ENCODE results near the gene RCC1.
"Not testable (repeated sequence)": the region's sequence is repeated elsewhere in the genome, so short reads cannot be mapped to it uniquely, and the experiment has no call there.

RCC1 gene

DNA sequence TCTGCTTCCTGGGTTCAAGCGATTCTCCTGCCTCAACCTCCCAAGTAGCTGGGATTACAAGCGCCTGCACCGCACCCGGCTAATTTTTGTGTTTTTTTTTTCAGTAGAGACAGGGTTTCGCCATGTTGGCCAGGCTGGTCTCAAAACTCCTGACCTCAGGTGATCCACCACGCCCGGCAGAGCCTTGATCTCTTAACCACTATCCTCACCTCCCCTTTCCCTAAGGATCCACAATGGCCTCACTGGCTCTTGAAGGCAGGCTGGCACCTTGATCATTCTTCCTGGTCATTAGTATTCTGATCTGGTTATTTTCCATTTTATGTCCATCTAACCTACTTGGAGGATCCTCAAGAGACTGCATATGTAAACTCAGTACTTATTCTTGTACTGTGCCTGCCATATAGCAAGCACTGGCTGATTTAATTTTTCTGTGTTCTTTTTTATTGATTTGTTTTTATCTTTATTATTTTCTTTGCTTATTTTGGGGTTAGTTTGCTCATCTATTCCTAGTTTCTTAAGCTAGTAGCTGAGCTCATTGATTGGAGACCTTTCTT is 6.3 kb downstream of the RCC1 start:
- DNase-seq (ENCODE audit: low read depth), result no peak

DNA sequence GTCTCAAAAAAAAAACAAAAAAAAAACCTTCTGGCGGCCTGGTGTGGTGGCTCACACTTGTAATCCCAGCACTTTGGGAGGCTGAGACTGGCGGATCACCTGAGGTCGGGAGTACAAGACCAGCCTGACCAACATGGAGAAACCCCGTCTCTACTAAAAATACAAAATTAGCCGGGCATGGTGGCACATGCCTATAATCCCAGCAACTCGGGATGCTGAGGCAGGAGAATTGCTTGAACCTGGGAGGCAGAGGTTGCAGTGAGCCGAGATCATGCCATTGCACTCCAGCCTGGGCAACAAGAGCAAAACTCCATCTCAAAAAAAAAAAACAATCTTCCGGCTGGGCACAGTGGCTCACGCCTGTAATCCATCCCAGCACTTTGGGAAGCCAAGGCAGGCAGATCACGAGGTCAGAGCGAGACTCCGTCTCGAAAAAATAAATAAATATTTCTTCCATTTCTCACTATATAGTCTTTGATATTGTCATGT is 8.6 kb downstream of the RCC1 start:
- DNase-seq (ENCODE audit: low read depth), result not testable (repeated sequence)

DNA sequence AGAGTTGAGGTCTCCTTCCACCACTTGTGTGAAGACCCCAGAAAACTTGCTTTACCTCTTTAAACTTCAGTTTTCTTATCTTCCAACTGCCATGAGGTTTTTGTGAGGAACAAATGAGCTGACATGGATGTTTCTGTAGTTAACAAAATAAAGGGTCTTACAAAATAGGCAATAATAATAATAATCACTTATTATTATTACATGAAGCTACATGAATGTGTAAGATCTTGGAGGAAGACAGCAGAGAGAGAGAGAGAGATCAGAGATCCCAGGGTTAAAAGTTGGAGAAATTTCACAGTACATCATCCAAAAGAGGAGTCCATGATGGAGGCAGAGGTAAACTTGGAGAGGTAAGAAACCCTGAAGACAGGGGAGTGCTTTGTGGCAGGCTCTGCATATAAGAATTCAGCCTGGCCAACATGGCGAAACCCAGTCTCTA is 10.7 kb downstream of the RCC1 start:
- DNase-seq (ENCODE audit: low read depth), result no peak

DNA sequence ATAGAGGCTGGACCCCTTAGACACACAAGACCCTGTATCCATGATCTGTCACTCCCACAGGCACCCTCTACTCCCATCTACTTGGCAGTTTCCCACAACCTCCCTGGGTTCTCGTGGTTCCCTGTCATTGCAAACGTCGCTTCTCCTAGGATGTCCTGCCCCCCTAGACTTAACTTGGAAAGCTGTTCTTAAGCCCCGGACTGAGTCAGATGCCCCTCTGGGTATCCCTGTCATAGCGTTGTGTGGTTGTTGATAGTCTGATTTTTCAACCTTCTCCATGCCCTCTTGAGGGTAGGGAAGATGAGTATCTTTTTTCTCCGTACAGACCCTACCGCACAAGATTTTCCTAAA is 11.8 kb downstream of the RCC1 start:
- DNase-seq (ENCODE audit: low read depth), result no peak

DNA sequence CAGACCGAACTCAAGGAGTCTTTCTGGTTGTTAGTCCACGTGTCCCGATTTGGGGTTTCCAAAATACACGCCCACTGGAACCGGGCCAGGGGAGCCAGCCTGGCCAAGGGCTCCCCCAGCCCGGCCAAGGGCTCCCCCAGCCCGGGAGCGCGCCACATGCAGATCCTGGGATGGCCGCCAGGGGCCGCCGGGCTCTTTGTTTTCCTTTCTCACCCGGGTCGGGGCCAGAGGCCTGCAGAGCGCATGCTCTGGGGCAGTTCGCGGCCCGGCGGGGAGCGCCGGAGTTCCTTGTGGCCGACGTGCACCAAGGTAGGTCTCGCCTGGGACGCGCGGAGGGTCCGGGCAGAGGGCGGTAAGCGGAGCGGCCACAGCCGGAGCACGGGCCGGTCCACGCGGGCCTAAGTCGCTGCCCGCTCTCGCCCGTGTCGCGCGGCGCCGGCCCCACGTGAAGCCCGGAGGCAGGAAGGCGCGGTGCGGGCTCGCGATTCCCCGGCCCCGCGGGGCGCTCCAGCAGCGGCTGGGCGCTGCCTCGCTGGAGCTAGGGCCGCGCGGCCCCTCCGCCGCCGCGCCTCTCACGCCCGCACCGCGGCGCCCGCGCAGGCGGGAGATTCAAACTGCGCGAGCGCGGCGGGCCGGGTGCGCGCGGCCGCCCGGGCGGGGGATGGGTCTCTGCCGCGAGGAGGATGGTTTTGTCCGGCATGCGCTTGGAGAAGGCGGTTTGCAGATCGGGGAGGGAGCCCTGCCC is 12.3 kb downstream of the RCC1 start:
- peak; percentile 77 for DNase-seq (ENCODE audit: low read depth)

DNA sequence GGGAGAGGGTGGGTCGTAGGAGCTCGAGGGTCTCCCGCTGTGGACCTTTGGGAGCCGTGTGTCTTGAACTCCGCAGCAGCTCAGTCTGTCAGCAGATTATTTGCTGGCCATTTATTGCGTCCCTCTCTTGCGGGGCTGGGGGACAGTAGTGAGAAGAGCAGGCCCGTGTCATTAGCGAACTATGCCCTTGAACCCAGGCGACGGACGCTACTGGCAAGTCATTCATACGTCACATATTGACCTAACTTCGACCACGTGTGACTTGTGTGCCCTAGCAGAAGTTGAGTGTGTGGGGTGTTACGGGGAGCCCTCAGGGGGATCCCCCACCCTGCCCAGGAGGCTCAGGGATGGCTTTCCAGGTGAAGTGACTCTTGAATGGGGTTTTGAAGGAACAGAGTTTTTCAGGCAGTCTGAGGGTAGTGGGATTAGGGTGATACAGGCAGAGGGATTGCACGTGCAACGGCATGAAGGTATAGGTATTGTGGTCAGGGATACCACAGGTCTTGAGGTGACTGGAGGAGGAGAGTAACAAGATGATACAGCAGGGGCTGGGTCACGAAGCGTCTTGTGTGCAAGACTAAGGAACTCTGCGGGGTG is 13.0 kb downstream of the RCC1 start:
- DNase-seq (ENCODE audit: low read depth), result no peak

DNA sequence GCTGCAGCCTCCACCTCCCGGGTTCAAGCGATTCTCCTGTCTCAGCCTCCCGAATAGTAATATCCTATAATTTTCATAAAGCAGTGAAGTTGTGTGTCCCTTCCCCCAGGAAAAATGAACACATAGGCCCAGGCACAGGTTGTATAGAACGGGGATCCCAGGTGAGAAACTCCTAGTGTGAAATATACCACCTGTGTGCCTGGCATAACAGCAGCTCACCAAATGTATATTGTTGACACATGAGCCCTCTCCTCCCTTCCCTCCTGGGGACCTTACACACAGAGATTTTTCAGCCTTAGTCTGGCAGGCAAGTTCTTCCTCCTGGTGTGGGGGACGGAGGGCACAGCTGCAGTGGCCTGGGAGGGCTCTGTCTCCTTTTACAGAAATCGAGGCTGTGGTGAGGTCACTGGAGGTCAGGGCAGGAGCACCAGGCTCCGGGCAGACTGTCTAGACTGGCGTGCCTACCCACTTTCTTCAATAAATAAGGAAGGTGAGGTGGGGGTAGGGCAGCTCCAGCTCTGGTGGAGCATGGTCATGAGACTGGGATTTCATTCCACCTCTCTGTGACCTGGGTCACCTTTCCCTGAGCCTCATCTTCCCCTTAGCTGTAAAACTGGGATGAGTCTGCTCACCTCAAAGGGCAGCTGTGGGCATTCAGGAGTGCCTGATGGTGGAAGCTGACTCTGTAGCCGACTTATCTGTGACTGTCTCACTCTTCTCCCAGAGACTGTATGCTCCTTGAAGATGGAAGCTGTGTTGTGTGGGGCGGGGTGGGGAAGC is 14.3 kb downstream of the RCC1 start:
- no peak for DNase-seq (ENCODE audit: low read depth)

DNA sequence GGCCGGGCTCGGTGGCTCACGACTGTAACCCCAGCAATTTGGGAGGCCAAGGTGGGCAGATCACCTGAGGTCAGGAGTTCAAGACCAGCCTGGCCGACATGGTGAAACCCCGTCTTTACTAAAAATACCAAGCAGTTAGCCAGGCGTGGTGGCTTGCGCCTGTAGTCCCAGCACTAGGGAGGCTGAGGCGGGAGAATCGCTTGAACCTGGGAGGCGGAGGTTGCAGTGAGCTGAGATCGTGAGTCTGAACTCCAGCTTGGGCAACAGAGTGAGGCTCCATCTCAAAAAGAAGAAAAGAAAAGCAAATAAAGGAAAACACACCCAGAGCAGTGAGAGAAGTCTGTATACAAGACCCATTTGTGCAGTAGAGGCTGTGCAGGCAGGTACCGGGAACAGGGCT is 15.0 kb downstream of the RCC1 start:
- DNase-seq (ENCODE audit: low read depth), result not testable (repeated sequence)

DNA sequence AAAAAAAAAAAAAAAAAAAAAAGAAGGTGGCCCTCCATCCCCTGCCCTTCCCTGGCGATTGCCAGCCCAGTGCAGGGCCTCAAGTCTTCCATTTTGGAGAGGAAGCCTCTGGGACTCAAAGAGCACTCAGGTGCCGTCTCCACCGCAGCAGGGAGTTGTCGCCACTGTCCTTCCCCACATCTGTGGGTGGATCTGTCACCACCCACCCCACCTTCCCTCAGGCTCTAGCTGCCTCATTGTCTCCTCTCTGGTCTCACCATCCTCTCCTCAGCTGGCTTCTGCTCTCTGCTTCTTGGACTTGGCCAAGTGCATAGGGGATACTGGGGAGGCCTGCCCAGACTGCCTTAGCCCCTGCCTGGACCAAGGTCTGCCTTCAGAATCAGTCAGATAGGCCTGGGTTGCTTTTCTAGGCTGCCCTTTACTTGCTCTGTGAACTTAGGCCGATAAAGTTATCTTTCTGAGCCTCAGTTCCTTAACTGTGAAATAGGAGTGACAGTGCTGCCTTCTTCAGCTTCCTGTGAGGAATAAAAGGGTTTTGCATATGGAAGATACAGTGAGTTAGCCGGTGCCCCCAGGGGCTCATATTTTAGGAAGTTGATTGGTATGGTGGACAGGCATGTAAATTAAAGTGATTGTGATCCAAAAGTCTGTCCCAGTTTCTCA is 15.8 kb downstream of the RCC1 start:
- no peak for DNase-seq (ENCODE audit: low read depth)

DNA sequence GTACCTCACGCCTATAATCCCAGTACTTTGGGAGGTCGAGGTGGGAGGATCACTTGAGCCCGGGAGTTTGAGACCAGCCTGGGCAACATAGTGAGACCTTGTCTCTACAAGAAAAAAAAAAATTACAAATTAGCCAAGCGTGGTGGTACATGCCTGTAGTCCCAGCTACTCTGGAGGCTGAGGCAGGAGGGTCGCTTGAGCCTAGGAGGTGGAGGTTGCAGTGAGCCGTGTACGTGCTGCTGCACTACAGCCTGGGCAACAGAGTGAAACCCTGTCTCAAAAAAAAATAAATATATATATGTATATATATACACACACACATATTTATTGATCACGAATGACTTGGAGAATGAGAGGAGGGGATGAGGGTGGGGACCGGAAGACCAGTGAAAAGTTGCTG is 16.7 kb downstream of the RCC1 start:
- DNase-seq (ENCODE audit: low read depth), result not testable (repeated sequence)

DNA sequence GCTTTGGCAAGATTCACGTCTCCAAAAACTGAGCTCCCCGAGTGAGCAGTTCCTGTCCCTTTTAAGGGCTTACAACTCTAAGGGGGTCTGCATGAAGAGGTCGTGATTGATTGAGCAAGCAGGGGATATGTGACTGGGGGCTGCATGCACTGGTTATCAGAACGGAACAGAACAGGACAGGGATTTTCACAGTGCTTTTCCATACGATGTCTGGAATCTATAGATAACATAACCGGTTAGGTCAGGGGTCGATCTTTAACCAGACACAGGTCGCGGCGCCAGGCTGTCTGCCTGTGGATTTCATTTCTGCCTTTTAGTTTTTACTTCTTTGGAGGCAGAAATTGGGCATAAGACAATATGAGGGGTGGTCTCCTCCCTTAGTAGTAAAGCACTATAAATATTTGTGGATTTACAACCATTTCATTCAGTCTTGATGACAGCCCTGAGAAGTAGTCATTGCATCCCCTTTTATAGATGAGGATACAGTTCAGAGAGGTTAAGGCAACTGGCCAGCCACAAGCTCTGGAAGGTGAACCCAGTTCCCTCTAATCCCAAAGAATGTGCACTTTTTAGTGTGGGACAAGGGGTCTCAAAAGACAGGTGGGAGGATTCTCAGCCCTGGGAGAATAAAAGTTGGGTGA is 19.3 kb downstream of the RCC1 start:
- not testable (repeated sequence) for DNase-seq (ENCODE audit: low read depth)

DNA sequence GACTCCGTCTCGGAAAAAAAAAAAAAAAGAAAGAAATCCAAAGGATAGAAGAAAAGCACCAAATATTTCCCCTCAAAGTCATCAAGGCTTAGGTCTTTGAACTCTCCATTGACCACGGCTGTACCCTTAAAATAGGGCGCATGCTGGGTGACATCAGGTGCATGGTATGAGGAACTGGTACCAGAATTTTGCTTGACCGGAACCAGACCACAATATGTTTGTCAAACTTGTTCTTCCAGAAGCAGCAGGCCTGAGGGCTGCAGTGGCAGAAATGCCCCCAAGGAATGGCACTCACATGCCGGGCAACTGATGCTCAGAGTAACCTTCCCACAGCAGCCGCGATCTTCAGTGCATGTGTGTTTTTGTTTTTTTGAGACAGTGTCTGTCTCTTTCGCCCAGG is 21.0 kb downstream of the RCC1 start:
- no peak for DNase-seq (ENCODE audit: low read depth)

DNA sequence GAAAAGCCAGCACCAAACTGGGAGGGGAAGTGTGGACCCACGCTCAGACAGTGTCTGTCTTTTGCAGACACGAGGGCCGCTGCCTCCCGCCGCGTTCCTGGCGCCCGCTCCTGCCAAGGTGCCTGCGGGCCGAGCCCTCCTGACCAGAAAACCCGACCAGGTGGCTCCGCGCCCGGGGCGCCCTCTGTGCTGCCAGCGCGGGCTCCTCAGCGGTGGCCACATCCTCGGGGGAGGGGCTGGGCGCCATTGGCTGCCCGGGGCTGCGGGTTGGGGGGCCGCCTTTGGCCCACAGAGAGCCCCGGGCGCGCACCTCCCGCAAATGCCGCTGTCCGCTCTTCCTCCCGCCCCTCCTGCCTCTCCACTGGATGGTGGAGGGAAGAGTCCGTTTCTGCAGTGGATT is 24.6 kb downstream of the RCC1 start:
- DNase-seq (ENCODE audit: low read depth), result no peak

DNA sequence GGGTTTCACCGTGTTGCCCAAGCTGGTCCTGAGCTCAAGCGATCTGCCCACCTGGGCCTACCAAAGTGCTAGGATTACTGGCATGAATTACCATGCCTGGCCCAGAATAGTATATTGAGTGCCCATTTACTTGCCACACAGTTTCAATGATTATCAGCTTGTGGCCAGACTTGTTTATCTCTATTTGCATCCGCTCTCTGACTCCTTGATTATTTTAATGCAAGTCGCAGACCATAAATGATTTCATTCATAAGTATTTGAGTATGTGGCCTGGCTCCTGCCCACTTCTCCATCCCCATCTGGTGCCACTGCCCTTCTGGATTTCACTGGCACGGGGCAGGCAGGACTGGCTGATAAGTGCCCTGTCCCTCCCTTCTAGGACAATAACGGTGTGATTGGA is 28.8 kb downstream of the RCC1 start:
- DNase-seq (ENCODE audit: low read depth), result no peak

DNA sequence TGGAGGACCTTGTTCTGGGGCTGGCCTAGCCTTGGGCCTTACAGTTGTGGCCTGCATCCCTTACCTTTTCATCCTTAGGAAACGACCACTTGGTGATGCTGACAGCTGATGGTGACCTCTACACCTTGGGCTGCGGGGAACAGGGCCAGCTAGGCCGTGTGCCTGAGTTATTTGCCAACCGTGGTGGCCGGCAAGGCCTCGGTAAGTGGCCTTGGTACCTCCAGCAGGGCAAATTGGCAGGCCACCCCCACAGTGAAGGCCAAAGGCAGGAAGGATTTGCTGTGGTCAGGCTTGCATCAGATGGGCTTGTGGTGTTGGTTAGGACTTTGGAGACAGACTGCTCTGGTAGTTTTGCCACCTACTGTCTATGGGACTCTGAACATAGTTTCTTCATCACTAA is 29.3 kb downstream of the RCC1 start:
- no peak for DNase-seq (ENCODE audit: low read depth)

DNA sequence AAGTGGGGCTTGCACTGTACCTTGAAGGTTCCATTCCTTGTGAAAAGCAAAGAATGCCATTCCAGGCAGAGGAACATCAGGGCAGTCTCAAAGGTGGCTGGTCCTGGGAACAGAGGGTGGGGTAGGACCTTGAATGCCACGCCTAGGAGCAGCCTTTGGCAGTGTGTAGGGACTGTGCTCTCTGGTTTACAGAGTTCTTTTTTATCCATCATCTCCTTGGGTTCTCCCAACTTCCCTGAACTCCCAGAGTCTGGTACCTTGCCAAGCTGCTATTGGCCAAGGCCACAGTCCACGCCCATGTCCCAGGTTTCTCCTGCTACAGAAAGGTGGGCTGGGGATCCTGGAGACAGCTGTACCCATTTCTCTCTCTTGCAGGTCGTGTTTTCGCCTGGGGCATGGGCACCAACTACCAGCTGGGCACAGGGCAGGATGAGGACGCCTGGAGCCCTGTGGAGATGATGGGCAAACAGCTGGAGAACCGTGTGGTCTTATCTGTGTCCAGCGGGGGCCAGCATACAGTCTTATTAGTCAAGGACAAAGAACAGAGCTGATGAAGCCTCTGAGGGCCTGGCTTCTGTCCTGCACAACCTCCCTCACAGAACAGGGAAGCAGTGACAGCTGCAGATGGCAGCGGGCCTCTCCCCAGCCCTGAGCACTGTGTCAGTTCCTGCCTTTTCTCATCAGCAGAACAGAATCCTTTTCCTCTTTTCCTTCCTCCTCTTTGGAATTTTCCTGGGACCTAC is 31.8 kb downstream of the RCC1 start:
- DNase-seq (ENCODE audit: low read depth), result no peak

DNA sequence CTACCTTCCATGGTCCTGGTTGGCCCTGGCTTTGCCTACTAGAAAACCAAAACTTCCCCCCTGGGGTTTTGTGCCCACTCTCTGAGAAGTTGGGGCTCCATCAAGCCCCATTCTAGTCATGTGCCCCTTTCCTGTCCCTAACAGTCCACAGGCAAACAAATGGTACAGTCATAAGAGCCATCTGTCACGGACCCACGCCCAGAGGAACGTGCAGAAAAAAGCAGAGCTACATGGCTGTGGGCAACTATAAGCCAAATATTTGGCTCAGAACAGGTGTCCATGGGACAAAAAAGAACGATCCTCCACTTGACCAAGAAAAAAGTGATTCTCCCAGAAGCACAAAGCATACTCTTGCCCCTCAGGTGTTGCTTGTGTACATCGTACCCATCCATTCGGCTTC is 32.4 kb downstream of the RCC1 start:
- no peak for DNase-seq (ENCODE audit: low read depth)

DNA sequence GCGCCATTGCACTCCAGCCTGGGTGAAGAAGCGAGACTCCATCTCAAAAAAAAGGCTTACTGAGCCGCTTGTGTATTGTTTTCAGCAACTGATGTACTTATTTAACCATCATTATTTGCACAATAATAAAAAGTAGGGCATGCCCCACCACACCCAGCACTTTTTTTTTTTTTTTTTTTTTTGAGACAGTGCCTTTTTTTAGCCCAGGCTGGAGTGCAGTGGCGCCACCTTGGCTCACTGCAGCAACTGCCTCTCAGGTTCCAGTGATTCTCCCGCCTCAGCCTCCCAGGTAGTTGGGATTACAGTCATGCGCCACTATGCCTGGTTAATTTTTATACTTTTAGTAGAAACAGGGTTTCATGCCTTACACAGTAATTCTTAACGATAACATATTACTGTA is 34.8 kb downstream of the RCC1 start:
- DNase-seq (ENCODE audit: low read depth), result no peak

DNA sequence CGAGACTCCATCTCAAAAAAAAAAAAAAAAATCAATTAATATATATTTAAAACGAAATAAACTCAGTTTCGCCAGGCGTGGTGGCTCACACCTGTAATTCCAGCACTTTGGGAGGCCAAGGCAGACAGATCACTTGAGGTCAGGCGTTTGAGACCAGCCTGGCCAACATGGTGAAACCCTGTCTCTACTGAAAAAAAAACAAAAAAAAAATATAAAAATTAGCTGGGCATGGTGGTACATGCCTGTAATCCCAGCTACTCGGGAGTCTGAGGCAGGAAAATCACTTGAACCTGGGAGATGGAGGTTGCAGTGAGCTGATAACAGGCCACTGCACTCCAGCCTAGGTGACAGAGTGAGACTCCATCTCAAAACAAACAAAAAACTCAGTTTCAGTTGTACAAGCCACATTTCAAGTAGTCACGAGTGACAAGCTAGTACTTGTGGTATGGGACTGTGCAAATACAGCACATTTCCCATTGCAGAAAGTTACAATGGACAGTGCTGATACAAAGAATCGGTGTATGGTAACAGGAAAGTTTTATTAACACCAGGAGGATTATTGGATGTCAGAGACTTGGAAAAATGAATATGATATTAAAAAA is 35.7 kb downstream of the RCC1 start:
- not testable (repeated sequence) for DNase-seq (ENCODE audit: low read depth)

DNA sequence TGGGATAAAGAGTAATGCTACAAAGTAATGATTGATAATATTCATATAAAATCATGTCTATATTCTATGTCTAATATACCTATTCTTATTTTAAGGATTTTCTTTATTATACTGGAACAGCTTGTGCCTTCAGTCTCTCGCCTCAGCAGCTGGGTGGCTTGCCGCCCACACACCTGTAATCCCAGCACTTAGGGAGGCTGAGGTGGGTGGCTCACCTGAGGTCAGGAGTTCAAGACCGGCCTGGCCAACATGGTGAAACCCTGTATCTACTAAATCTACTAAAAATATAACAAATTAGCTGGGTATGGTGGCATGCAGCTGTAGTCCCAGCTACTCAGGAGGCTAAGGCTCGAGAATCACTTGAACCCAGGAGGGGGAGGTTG is 39.4 kb downstream of the RCC1 start:
- no peak for DNase-seq (ENCODE audit: low read depth)

DNA sequence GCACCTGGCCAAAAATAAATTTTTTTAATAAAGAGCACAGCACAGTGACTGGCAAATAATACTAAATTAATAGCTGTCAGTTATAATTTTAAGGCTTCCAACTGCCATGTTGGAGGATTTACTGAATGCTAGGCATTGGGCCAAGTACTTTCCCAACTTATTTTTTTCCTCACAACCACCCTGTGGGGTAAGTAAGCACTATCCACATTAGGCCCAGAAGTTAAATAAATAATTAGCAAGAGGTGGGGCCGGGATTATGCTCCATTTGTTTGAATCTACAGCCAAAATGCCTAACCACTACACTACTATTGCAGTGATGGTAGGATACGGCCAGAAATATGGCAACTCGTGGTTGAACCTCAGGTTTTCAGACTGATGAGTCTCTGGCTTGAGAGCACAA is 42.5 kb downstream of the RCC1 start:
- DNase-seq (ENCODE audit: low read depth), result no peak
